Measurements from ENCODE around the gene LYPD6B. TPM values are rescaled to one million over a fixed set of nuclear protein-coding genes. Genes with fewer than 3 reads are reported as not detected.

LYPD6B gene
- polyA plus RNA-seq, 3 donors: 30.7 to 33.9 (median 31.8) TPM

DNA sequence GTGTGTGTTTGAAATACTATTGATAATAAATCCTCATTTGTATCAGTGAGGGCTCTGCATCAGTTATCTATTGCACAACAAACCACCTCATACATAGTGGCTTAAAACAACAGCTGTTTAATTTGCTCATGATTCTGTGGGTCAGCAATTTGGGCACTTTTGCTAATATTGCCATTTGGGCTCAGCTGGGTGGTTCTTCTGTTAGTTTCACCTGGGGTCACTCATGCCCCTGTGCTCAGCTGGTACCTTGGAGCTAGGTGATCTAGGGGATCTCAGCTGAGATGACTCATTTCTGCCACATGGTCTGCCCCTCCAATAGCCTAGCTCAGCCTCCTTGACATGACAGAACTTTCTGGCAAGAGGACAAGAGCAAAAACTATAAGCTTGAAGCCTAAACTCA lies 126.3 kb downstream of the LYPD6B start:
- no peak for DNase-seq (ENCODE audit: extremely low read depth in 1 of 11, low read depth in 9 of 11, low spot score in 4 of 11)

- peak in 2 of 11 donors; percentile 14 to 20 for DNase-seq (ENCODE audit: extremely low read depth in 1 of 11, low read depth in 9 of 11, low spot score in 4 of 11)
These were observed 128.7 kb downstream of the LYPD6B start for GRCh38 chr2:149167001-149167780.

GRCh38 chr2:149167941-149168340 lies 129.4 kb downstream of the LYPD6B start:
- no peak for DNase-seq (ENCODE audit: extremely low read depth in 1 of 11, low read depth in 9 of 11, low spot score in 4 of 11)

GRCh38 chr2:149169656-149170055 lies 131.2 kb downstream of the LYPD6B start:
- DNase-seq (ENCODE audit: extremely low read depth in 1 of 11, low read depth in 9 of 11, low spot score in 4 of 11): peak in 1 of 11 donors; percentile 14

DNA sequence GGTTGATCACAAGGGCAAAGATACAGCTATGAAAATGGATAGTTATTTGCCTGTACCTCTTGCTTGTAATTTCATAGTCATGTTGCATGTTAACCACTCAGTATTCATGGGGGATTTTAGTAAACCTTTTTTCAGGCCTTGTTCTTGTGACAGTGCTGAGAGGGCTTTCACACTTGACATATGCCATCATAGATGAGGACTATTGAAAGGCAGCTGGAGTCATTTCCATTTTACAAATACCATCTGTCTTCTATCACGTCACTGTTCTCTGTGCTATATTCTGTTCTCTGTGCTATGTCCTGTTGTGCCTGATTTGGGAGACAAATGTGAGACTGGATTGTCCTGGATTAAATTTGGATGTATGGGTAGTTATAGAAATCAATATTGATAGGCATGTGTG lies 131.7 kb downstream of the LYPD6B start:
- no peak for DNase-seq (ENCODE audit: extremely low read depth in 1 of 11, low read depth in 9 of 11, low spot score in 4 of 11)

DNA sequence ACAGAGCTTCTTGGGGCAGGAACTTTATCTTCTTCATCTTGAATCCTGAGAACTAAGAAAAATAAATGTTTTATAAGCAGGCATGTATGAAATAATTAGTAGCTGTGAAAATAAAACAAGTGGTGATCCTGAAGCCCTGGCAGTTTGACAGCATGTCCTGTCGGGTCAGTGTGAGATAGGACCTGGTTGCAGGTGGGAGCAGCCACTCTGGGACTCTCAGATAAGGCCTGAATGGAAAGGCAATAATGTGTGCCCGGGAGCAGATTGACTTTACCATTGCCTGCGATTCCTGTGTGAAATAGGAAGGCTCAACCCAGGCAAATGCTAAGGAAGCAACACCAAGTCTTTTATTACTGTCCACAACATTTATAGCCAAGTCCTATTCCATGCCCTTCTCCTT lies 132.4 kb downstream of the LYPD6B start:
- no peak for DNase-seq (ENCODE audit: extremely low read depth in 1 of 11, low read depth in 9 of 11, low spot score in 4 of 11)

- DNase-seq (ENCODE audit: extremely low read depth in 1 of 11, low read depth in 9 of 11, low spot score in 4 of 11): no peak
These were observed 134.7 kb downstream of the LYPD6B start for GRCh38 chr2:149173220-149173619.

DNA sequence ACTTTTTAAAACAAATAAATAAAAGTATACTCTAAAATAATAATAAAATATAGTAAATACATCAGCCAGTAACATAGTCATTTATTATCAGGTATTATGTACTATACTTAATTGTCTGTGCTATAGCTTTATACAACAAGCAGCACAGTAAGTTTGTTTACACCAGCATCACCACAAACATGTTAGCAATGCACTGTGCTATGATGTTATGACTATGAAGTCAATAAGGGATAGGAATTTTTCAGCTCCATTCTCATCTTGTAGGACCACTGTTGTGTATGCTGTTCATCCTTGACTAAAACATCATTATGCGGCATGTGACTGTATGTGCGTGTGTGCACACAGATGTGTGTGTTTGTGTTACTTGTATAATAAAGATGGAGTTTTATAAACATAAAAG lies 137.5 kb downstream of the LYPD6B start:
- no peak for DNase-seq (ENCODE audit: extremely low read depth in 1 of 11, low read depth in 9 of 11, low spot score in 4 of 11)

DNA sequence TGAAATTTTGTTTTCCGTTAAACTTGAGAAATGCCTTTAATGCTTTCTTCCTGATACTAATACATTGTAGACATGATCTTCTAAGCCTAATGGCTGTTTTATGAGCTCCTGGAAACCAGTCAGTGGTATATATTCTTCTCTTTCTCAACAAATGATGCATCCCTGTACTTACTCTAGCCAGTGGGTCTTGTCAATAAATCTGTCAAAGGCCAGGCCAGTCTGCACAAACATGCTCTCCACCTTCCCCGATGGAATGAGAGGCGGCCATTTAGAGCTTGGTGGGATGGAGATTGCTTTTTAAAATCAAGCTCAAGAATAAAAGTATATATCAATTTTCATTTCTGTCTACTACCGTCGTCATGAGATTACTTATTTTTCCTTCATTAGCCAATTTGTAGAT lies 140.1 kb downstream of the LYPD6B start:
- no peak for DNase-seq (ENCODE audit: extremely low read depth in 1 of 11, low read depth in 9 of 11, low spot score in 4 of 11)

- DNase-seq (ENCODE audit: extremely low read depth in 1 of 11, low read depth in 9 of 11, low spot score in 4 of 11): peak in 5 of 11 donors; percentile 25 to 53 (median 43)
These were observed 141.9 kb downstream of the LYPD6B start for GRCh38 chr2:149180226-149180875.

- DNase-seq (ENCODE audit: extremely low read depth in 1 of 11, low read depth in 9 of 11, low spot score in 4 of 11): no peak
These were observed 144.7 kb downstream of the LYPD6B start for GRCh38 chr2:149183187-149183586.

GRCh38 chr2:149184991-149185390 lies 146.5 kb downstream of the LYPD6B start:
- DNase-seq (ENCODE audit: extremely low read depth in 1 of 11, low read depth in 9 of 11, low spot score in 4 of 11): no peak

GRCh38 chr2:149185942-149186490 lies 147.5 kb downstream of the LYPD6B start:
- no peak for DNase-seq (ENCODE audit: extremely low read depth in 1 of 11, low read depth in 9 of 11, low spot score in 4 of 11)

DNA sequence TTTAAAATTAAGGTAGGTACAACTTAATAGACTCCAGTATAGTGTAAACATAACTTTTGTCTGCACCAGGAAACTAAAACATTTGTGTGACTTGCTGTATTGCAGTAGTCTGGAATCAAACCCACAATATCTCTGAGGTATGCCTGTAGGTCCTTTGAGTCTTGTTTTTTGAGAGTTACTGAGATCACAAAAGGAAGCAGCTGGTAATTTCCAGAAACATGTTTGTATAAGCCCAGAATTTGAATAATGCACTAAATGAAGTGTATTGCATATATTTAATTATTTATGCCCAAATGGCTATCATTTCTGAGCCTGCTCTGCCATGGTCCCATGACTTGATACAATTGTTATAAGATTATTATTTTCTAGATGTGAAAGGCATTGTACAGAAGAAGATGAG lies 148.6 kb downstream of the LYPD6B start:
- DNase-seq (ENCODE audit: extremely low read depth in 1 of 11, low read depth in 9 of 11, low spot score in 4 of 11): no peak

- no peak for DNase-seq (ENCODE audit: extremely low read depth in 1 of 11, low read depth in 9 of 11, low spot score in 4 of 11)
These were observed 149.8 kb downstream of the LYPD6B start for GRCh38 chr2:149188291-149188690.

DNA sequence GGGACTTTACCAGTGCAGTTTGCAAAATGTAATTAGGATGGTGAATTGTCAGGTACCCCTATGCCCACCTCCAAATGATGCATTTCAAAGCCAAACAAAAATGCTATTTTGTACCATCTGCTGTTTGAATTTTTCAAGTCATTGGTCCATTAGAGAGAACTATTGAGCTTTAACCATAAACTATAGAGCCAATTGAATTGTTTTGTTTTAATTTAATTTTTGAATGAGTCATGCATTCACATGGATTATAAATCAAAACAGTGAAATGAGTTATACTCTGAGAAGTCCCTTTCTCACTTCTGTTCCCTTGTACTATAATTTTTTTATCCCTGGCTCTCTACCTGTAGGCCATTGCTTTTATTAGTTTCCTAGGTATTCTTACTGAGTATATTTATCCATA lies 151.3 kb downstream of the LYPD6B start:
- DNase-seq (ENCODE audit: extremely low read depth in 1 of 11, low read depth in 9 of 11, low spot score in 4 of 11): no peak

DNA sequence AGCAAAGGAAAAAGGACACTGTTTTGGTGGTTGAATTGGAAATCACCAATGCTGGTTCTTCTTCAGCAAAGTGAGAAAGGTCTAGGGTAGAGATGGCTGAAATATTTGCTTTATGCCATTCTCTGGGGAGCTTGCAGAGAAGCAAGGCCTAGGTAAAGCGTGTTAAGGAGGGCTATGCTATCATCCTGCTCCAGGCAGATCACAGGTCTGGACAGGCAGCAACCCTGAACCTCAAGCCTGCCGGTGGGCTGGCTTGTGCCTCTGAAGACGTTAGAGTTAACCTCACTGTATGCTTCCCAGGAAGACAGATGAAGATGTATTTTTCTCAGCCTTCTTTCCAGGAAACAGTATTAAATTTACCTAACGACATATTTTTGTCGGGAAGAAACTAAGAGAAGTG lies 153.4 kb downstream of the LYPD6B start:
- DNase-seq (ENCODE audit: extremely low read depth in 1 of 11, low read depth in 9 of 11, low spot score in 4 of 11): no peak

- no peak for DNase-seq (ENCODE audit: extremely low read depth in 1 of 11, low read depth in 9 of 11, low spot score in 4 of 11)
These were observed 153.9 kb downstream of the LYPD6B start for GRCh38 chr2:149192427-149192826.

DNA sequence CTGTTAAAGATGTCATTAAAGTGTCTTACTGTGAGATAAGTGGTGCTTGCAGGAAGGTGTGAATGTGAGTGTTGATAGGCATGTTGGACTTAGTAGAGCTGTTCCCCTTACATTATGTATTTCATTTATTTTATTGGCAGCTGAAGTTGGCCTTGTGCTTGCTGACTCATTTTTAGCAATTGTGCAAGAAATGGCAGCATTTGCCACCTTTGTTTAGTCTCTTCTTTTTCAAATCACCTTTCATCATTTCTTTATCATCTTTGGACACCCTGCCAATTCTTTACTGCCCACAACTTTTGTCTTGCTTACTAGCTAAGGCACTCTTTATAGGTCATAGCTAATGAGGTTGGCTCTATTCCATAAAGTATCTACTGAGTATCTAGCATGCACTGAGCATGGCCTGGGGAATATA lies 161.6 kb downstream of the LYPD6B start:
- DNase-seq (ENCODE audit: extremely low read depth in 1 of 11, low read depth in 9 of 11, low spot score in 4 of 11): no peak

- no peak for DNase-seq (ENCODE audit: extremely low read depth in 1 of 11, low read depth in 9 of 11, low spot score in 4 of 11)
These were observed 166.2 kb downstream of the LYPD6B start for GRCh38 chr2:149204686-149205085.

Measured in renal cortex interstitium (tissue), 11 donors.